ENCODE results near the gene CRACDL.

Gene CRACDL

GRCh38 chr2:98927027-98927426 lies 9.0 kb downstream of the CRACDL start:
- no peak for DNase-seq (ENCODE audit: low read depth in 3 of 3, low spot score in 1 of 3)

DNA sequence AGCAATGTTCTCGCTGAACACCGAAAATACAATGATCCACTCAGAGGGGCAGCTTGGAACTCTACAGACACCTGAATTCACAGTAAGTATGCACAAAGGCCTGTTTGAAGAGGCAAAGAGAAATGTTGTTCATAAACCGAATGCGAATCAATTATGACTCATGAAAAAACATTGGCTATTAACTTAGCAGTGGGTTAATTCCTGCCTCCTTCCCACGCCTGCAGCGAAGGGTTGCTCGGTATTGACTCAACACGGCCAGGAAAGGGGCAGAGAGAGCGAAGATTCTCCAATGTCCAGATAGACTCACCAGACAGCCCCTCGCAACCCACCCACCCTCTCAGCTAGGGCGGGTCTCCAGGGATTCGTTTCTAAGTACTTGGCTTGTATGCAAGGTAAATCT lies 9.4 kb downstream of the CRACDL start:
- no peak for DNase-seq (ENCODE audit: low read depth in 3 of 3, low spot score in 1 of 3)

- DNase-seq (ENCODE audit: low read depth in 3 of 3, low spot score in 1 of 3): no peak
Observed at GRCh38 chr2:98924910-98925309, 11.1 kb downstream of the CRACDL start.

GRCh38 chr2:98924038-98924830 lies 11.8 kb downstream of the CRACDL start:
- DNase-seq (ENCODE audit: low read depth in 3 of 3, low spot score in 1 of 3): no peak

- DNase-seq (ENCODE audit: low read depth in 3 of 3, low spot score in 1 of 3): no peak
Observed at GRCh38 chr2:98923244-98923940, 12.6 kb downstream of the CRACDL start.

DNA sequence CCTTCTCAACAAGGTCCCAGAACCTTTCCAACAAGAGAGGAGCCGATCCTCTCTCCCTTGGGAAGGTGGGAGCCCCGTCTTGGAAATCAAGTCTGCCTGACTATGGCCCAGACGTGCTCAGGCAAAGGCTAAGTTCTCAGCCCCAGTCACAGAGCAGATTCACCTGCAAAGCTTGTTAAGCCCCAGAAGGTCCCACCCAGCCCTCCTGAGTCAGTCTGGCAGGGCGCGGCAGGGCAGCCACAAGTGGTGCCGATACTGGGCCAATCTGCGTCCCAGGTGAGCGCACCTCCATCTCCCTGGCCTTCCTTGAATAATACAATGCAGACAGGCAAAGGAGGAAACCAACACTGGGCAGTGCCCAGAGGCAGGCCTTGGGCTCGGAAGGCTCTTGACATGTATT lies 15.0 kb downstream of the CRACDL start:
- DNase-seq (ENCODE audit: low read depth in 3 of 3, low spot score in 1 of 3): no peak

DNA sequence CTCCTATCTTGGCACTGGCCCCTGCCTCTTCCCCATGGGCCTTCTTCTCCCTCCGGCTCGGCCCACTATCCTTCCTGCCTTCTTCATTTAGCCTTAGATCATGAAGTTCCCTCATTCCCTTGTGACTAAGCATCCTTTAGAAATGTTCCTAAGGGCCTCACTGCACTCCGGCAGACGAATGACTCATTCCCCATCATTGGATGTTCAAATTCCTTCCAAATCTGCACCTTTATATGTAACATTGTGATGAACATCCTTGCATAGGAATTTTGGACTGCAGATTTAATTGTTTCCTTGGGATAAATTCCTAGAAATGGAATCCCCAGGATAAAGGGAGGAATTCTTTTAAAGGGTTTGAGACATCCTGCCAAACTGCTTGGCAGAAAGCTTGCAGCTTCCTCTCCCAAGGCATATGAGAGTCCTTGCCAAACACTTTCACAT lies 19.0 kb downstream of the CRACDL start:
- DNase-seq (ENCODE audit: low read depth in 3 of 3, low spot score in 1 of 3): no peak

GRCh38 chr2:98915751-98916358 lies 20.2 kb downstream of the CRACDL start:
- no peak for DNase-seq (ENCODE audit: low read depth in 3 of 3, low spot score in 1 of 3)

GRCh38 chr2:98914713-98915580 lies 21.1 kb downstream of the CRACDL start:
- DNase-seq (ENCODE audit: low read depth in 3 of 3, low spot score in 1 of 3): no peak

DNA sequence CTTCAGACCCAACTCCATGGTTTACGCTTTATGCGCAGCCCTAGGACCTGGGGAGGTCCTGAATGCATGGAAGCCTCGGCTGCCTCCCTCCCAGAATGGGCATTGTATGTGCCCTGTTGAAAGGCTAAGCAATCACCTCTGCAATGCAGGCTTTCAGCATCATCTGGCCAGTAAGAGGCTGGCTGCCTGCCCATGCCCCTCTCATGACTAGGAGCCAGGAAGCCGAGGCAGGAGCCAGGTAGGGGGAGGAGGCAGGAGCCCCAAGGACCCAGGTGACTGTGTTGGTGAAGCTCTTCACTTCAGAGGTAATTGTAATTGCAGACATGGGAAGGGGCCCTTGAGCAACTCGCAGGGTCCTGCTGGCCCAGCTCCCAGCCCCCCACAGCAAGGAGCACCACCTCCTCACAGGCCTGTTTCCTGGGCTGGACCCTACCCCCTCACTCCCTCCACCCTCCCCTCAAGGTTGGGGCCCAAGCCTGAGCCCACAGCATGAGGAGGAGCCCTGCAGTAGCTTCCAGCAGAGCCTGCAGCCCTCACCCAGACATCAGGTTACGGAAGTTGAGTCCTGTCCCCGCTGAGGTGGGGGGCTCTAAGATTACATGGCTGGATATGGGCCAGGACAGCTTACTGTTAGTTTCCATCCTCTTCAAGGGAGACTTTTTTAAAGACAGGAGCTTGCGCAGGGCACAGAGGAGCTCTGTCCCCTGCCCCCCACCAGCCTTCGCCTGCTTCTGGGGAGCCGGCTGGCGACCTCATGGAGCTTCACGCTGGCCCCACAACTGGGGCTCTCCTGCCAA lies 21.9 kb downstream of the CRACDL start:
- no peak for DNase-seq (ENCODE audit: low read depth in 3 of 3, low spot score in 1 of 3)

GRCh38 chr2:98912957-98913915 lies 22.8 kb downstream of the CRACDL start:
- DNase-seq (ENCODE audit: low read depth in 3 of 3, low spot score in 1 of 3): no peak

- DNase-seq (ENCODE audit: low read depth in 3 of 3, low spot score in 1 of 3): no peak
Observed at GRCh38 chr2:98912221-98912851, 23.7 kb downstream of the CRACDL start.

DNA sequence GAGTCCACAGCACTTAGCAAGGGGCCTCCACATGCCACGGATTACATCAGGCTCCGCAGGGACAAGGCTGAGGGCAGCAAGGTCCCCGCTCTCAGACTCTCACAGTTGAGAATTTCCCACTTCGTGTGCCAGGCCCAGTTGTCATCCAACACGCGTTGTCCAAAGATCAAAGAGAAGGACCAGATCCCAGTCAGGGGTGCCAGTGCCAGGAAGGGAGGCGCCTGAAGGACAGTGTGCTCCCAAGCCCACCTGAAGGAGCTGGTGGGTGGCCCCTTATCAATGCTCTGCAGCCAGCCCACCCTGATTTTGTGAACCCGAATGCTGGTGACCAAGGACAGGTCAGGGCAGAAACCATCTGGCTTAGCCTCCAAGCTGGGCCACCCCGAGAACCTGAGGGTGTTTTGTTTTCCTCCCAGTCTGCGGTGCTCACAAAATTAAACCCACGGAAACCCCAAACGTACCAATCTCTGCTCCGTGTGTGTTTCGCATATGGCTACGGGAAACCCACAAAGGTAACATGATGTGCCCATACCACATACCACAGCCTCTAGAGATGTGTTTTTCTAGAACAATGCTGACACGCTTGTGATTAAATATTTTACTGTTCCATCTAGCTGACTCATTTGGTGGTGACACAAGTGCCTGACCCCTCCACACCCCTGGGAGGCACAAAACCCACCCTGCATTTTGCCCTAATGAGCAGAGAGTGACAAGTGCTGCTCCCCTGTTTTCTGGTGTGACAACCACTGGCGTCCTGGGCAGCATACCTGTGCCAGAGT lies 24.5 kb downstream of the CRACDL start:
- no peak for DNase-seq (ENCODE audit: low read depth in 3 of 3, low spot score in 1 of 3)

DNA sequence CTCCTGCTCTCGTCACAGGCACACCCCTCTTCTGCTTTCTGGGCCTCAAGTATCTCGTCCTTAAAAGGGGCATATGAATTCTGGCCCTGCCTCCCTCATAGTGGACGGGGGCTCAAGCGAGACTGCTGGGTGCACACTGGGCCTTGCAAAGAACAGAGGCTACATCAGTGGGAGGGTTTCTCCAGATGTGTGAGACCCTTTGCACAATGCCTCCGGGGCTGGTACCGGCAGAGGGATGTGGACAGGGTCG lies 25.0 kb downstream of the CRACDL start:
- DNase-seq (ENCODE audit: low read depth in 3 of 3, low spot score in 1 of 3): no peak

DNA sequence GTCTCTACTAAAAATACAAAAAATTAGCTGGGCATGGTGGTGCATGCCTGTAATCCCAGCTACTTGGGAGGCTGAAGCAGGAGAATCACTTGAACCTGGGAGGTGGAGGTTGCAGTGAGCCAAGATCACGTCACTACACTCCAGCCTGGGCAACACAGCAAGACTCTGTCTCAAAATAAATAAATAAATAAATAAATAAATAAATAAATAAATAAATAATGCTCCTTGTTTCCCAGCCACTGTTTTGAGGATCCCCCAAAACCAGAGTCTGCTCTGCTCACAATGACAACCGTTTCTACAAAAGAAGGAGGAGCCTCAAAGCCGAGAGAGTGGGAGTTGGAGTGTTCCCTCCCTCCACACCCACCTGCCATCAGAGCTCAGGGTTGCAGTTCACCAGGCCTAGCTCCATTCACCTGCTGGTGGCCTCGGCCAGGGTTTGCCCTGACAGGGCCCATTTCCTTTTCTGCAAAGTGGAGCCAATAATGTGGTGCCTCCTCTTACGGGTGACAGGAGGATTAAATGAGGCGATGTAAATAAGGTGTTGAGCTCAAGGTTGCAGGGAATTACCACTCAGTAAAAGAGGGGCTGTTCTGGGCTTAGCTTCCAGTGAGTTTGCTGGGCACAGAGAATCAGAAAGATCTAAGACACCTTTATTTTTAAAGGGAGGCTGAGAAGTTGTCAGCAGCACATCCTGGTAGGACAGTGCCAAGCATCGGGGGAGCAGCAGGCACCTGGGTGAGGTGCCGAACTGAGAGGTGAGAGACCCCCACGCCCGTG lies 25.5 kb downstream of the CRACDL start:
- no peak for DNase-seq (ENCODE audit: low read depth in 3 of 3, low spot score in 1 of 3)

DNA sequence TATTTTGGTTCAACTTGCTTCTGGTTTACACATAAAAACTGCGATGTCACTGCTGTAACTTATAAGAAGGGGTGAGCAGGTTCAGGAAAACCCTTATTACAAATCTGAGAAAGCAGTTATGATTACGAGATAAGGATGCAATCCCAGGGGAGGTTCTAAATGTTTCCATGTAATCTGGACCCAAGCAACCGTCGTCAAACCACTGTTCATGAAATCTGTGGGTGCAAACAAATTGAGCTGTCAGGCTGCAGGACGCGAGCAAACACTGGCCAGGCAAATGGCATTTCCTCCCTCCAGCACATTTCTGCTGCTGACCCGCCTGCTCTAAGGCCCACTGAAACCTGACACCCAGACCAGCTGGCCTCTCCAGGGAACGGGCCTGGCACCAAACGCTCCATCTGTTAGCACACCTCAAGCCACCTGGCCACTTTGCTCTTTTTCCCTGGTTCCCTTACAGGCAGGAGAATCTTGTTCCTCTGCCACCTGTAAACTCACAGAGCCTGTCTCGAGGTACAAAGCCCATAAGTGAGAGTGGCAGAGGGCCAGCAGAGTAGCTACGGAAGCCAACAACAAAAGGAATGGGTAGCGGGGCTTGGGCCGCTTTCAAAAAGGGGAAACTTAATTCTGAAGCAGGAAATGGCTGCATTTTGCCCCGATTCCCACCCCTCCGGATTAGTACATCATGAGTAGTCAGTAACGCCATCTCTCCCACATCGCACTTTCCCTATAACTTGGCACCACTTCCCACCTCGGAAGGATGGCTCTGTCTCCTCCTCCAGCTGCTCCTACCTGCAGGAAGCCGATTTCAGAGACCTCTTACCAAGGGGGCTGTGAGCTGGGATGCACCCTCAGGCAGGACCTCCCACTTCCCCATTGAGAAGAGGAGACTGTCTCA lies 26.5 kb downstream of the CRACDL start:
- DNase-seq (ENCODE audit: low read depth in 3 of 3, low spot score in 1 of 3): no peak

DNA sequence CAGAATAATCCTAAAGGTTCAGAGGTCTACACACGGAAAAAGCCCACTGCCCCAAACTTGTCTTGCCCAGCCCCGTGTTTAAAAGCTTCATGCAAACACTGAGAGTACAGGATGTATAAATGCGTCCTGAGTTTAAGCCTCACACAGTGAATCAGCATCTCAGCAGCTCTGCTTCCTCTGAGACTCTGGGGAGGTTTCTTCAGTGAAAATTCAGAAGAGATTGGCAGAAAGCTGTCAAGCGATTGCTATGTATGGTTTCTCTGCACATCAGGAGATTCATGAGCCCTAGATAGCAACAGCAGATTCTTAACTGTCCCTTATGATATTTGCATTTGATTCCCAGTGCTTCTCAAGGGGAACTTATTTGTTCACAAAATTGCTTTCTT lies 27.1 kb downstream of the CRACDL start:
- no peak for DNase-seq (ENCODE audit: low read depth in 3 of 3, low spot score in 1 of 3)
